GM18868 (cell line): Measurements from ENCODE around the gene SFT2D1.

Experiments
- ATAC-seq: cut with Tn5 transposase; IDR thresholded peaks from one replicate; pipeline ENCODE4 v1.9.1; 2021; ENCODE audit warnings: mild to moderate bottlenecking, moderate library complexity; ENCODE audit not compliant: unreplicated experiment

Gene SFT2D1

GRCh38 chr6:166335378-166336302 is 6.7 kb downstream of the SFT2D1 start:
- peak; percentile 68 for ATAC-seq

- no peak for ATAC-seq
Observed at GRCh38 chr6:166334878-166335277, 7.5 kb downstream of the SFT2D1 start.

GRCh38 chr6:166333172-166333995 is 9.0 kb downstream of the SFT2D1 start:
- peak; percentile 66 for ATAC-seq

GRCh38 chr6:166331503-166332415 is 10.6 kb downstream of the SFT2D1 start:
- no peak for ATAC-seq

GRCh38 chr6:166330612-166331011 is 11.7 kb downstream of the SFT2D1 start:
- no peak for ATAC-seq

- ATAC-seq, result peak; percentile 92
Observed at GRCh38 chr6:166325383-166326042, 16.8 kb downstream of the SFT2D1 start.

GRCh38 chr6:166323395-166323794 is 18.9 kb downstream of the SFT2D1 start:
- no peak for ATAC-seq

GRCh38 chr6:166318649-166319600 is 23.4 kb downstream of the SFT2D1 start:
- ATAC-seq, result no peak

- ATAC-seq, result no peak
Observed at GRCh38 chr6:166318227-166318626, 24.1 kb downstream of the SFT2D1 start.

GRCh38 chr6:166317261-166318212 is 24.8 kb downstream of the SFT2D1 start:
- ATAC-seq, result no peak

GRCh38 chr6:166315436-166315835 is 26.9 kb downstream of the SFT2D1 start:
- no peak for ATAC-seq

GRCh38 chr6:166314454-166314853 is 27.9 kb downstream of the SFT2D1 start:
- no peak for ATAC-seq

GRCh38 chr6:166313255-166314070 is 28.9 kb downstream of the SFT2D1 start:
- ATAC-seq, result peak; percentile 68

GRCh38 chr6:166312832-166313231 is 29.5 kb downstream of the SFT2D1 start:
- ATAC-seq, result no peak

GRCh38 chr6:166310634-166311033 is 31.7 kb downstream of the SFT2D1 start:
- ATAC-seq, result no peak

- ATAC-seq, result no peak
Observed at GRCh38 chr6:166309977-166310376, 32.4 kb downstream of the SFT2D1 start.
